NOMO-1 (cell line): ENCODE data around the gene TMPRSS2.

Experiments used
- DNase-seq, 2 experiments: peaks; one replicate each; lab custom pipeline; 2025; ENCODE audit not compliant: unreplicated experiment in 2 of 2; lab: John Stamatoyannopoulos, UW

The TMPRSS2 gene

GRCh38 chr21:41507521-41508414 lies at the start of gene TMPRSS2:
Gene TMPRSS2, minus strand, starts transcription at chr21:41508158. Its CDS starts 10,025 bp downstream, at chr21:41498133.
- DNase-seq = no peak

GRCh38 chr21:41555057-41555456 lies 47.1 kb upstream of the TMPRSS2 start:
- no peak for DNase-seq

- no peak for DNase-seq
Observed at GRCh38 chr21:41552254-41552653, 44.3 kb upstream of the TMPRSS2 start.

- DNase-seq = no peak
Observed at GRCh38 chr21:41548781-41549180, 40.8 kb upstream of the TMPRSS2 start.

- no peak for DNase-seq
Observed at GRCh38 chr21:41547111-41547510, 39.2 kb upstream of the TMPRSS2 start.

- DNase-seq = peak in 1 of 2 experiments; percentile 20
Observed at GRCh38 chr21:41545500-41546359, 37.8 kb upstream of the TMPRSS2 start.

- DNase-seq = no peak
Observed at GRCh38 chr21:41542727-41543126, 34.8 kb upstream of the TMPRSS2 start.

- no peak for DNase-seq
Observed at GRCh38 chr21:41537356-41537755, 29.4 kb upstream of the TMPRSS2 start.

GRCh38 chr21:41536827-41537103 lies 28.8 kb upstream of the TMPRSS2 start:
- no peak for DNase-seq

GRCh38 chr21:41536076-41536826 lies 28.3 kb upstream of the TMPRSS2 start:
- DNase-seq = no peak

GRCh38 chr21:41530366-41530765 lies 22.4 kb upstream of the TMPRSS2 start:
- no peak for DNase-seq

GRCh38 chr21:41529769-41530168 lies 21.8 kb upstream of the TMPRSS2 start:
- DNase-seq = no peak

GRCh38 chr21:41526478-41527087 lies 18.6 kb upstream of the TMPRSS2 start:
- no peak for DNase-seq

- no peak for DNase-seq
Observed at GRCh38 chr21:41523175-41523574, 15.2 kb upstream of the TMPRSS2 start.

- DNase-seq = no peak
Observed at GRCh38 chr21:41521489-41522027, 13.6 kb upstream of the TMPRSS2 start.

GRCh38 chr21:41520560-41521442 lies 12.8 kb upstream of the TMPRSS2 start:
- DNase-seq = no peak

- no peak for DNase-seq
Observed at GRCh38 chr21:41519806-41520559, 12.0 kb upstream of the TMPRSS2 start.

- DNase-seq = no peak
Observed at GRCh38 chr21:41518757-41519156, 10.8 kb upstream of the TMPRSS2 start.

- DNase-seq = no peak
Observed at GRCh38 chr21:41511858-41512257, 3.9 kb upstream of the TMPRSS2 start.
